ENCODE data around the gene GRPEL2.

GRCh38 chr5:149374303-149374702 lies 29.0 kb downstream of the GRPEL2 start:
- TF ChIP-seq CTCF (IDR thresholded peaks at IDR 0.05; ENCODE audit: borderline replicate concordance, extremely low read depth, low read length, poor library complexity, severe bottlenecking) (no peak), EZH2 (IDR thresholded peaks at IDR 0.05; ENCODE audit: borderline replicate concordance, low read depth, low read length, severe bottlenecking) (no peak)

Data from DND-41 (cell line).